AG04450 (cell line): ENCODE measurements around the gene GOLGA6C. TPM values are rescaled to one million over a fixed set of nuclear protein-coding genes. Genes with fewer than 3 reads are reported as not detected.
"Not testable (repeated sequence)": the region's sequence is repeated elsewhere in the genome, so short reads cannot be mapped to it uniquely, and the experiment has no call there.

Experiments
- CTCF ChIA-PET: fragments of 300-600, 350-600 bp; formaldehyde crosslinking; extraction: SDS; loops from one replicate; lab custom pipeline; 2022; ENCODE audit warnings: antibody characterized with exemption, inconsistent platforms; lab: Charles Lee
- POLR2A ChIA-PET: fragments of 350-600 bp; formaldehyde crosslinking; extraction: SDS; loops from one replicate; lab custom pipeline; 2021; ENCODE audit warnings: antibody characterized with exemption, inconsistent platforms; lab: Yijun Ruan, JAX
- DNase-seq: peaks from one replicate; pipeline ENCODE4 v3.0.0-alpha.2; 2011; ENCODE audit warnings: low read depth, low spot score
- H3K27ac ChIP-seq: one replicate; pipeline ENCODE4 v1.5.1; 2012; ENCODE audit warnings: low read depth, low read length, control low read depth
- H3K27me3 ChIP-seq: one replicate; pipeline ENCODE4 v1.6.0; 2012; ENCODE audit warnings: low read length; ENCODE audit not compliant: control insufficient read depth, insufficient read depth
- H3K4me3 ChIP-seq: 2 replicates; pipeline ENCODE4 v1.5.1; 2011; ENCODE audit warnings: mild to moderate bottlenecking, low read depth, low read length, control low read depth
- H3K9me3 ChIP-seq: 2 replicates; pipeline ENCODE4 v1.5.1; 2012; ENCODE audit warnings: low read length; ENCODE audit not compliant: control insufficient read depth, insufficient read depth
- CTCF ChIP-seq: IDR thresholded peaks from 2 replicates; pipeline ENCODE4 v1.5.1; 2011; ENCODE audit warnings: low read depth, low read length, control low read depth, inconsistent platforms
- polyA plus RNA-seq: library from polyadenylated mRNA; depleted of rRNA; stranded (reverse); fragments of >200 nt; gene quantifications from 2 replicates; pipeline ENCODE4 v1.2.3, GENCODE V29; 2011

Gene GOLGA6C
- polyA plus RNA-seq, 1 experiment, result not detected

- peaks cover 29% of the 10 kb centered on the region for H3K27me3 ChIP-seq
- TF ChIP-seq CTCF, result no peak
- POLR2A ChIA-PET, result no interaction called here
- H3K9me3 ChIP-seq, result no peaks in the 10 kb centered on the region
- CTCF ChIA-PET, result no interaction called here
- no peak overlapping the region for H3K27ac ChIP-seq
- no peak for DNase-seq
- H3K4me3 ChIP-seq, result no peak overlapping the region
Measured at GRCh38 chr15:75225951-75226732, 32.0 kb upstream of the GOLGA6C start.

GRCh38 chr15:75227112-75227511, 31.0 kb upstream of the GOLGA6C start:
- H3K9me3 ChIP-seq, DNase-seq, CTCF ChIA-PET, H3K27ac ChIP-seq, POLR2A ChIA-PET, H3K4me3 ChIP-seq: not testable (repeated sequence)
- peaks cover 33% of the 10 kb centered on the region for H3K27me3 ChIP-seq

DNA sequence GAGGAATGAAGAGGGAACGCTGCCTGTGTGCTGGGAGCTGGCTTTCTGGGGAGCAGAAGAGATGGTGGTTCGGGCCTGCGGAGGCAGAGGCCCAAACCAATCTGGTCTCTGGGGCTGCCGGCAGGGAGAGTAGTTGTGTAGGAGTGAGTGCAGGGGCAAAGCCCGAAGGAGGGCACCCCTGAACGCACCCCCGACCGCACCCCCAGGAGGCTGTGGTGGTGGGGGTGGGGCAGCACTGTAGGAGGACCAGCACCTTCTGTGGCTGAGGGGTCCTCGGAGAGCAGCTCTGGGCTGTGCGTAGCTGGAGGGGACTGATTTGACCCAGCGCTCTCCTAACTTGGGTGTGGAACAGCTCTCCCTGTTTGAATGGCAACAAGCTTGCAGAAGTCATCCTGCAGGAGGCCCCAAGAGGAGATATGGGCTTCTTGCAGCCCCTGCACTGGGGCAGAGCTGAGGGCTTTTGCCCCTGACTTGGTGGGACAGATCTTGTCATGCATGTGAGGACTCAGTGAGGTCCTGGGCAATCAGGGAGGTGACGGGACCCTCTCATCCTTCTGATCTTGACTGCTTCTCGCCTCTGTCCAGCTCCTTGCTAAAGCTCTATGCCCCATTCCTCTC, 30.4 kb upstream of the GOLGA6C start:
- Histone ChIP-seq H3K27me3 (peaks cover 39% of the 10 kb centered on the region), H3K4me3 (no peak overlapping the region), H3K9me3 (no peaks in the 10 kb centered on the region), H3K27ac (no peak overlapping the region)
- no peak for DNase-seq
- CTCF ChIA-PET, result no interaction called here
- POLR2A ChIA-PET, result no interaction called here
- TF ChIP-seq CTCF, result no peak

DNA sequence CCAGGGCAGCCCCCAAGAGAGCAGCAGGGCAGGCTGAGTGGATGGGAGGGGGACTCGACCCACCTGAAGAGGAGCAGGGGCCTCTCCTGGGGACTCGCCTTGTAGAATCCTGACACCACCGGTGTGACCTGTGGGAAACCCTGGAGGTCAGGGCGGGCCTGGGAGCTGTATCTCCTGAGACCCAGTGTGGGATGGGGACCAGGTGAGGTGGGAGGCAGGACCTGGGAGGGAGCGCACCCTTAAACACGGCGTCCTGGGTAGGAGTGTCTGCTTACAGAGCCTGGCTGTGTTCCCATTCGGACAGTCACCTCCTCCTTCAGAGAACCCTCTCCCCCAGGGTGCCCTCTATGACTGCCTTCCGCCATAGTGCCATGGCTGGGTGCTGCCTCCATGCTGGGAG, 29.3 kb upstream of the GOLGA6C start:
- no peaks in the 10 kb centered on the region; the same call in 1 of the 2 replicates for H3K9me3 ChIP-seq
- H3K27ac ChIP-seq, result no peak overlapping the region
- no peak overlapping the region for H3K4me3 ChIP-seq
- DNase-seq, result no peak
- ChIA-PET POLR2A (no interaction called here), CTCF (no interaction called here)
- TF ChIP-seq CTCF, result no peak
- peaks cover 40% of the 10 kb centered on the region for H3K27me3 ChIP-seq

- no peak for TF ChIP-seq CTCF
- Histone ChIP-seq H3K27me3 (peaks cover 43% of the 10 kb centered on the region), H3K4me3 (no peak overlapping the region), H3K27ac (no peak overlapping the region), H3K9me3 (no peaks in the 10 kb centered on the region; the same call in 1 of the 2 replicates)
- ChIA-PET CTCF (no interaction called here), POLR2A (no interaction called here)
- DNase-seq, result no peak
Measured at GRCh38 chr15:75229191-75230015, 28.7 kb upstream of the GOLGA6C start.
